ENCODE results near the gene SLC6A2.

The SLC6A2 gene

GRCh38 chr16:55686671-55687070 lies 30.9 kb downstream of the SLC6A2 start:
- Histone ChIP-seq H3K9me3 (replicated peaks; ENCODE audit: insufficient read depth, low read length) (no peaks in the 10 kb centered on the region), H3K9ac (ENCODE audit: low read length) (no peak overlapping the region)

GRCh38 chr16:55687802-55688201 lies 32.0 kb downstream of the SLC6A2 start:
- TF ChIP-seq EZH2phosphoT487 (IDR thresholded peaks at IDR 0.05; ENCODE audit: low read length) (no peak), EZH2 (optimal IDR thresholded peaks at IDR 0.05; ENCODE audit: low read depth, low read length) (no peak), CTCF (IDR thresholded peaks at IDR 0.05; ENCODE audit: low read length) (no peak)
- Histone ChIP-seq H3K27ac (ENCODE audit: low read length) (no peak overlapping the region), H3K9me3 (replicated peaks; ENCODE audit: insufficient read depth, low read length) (no peaks in the 10 kb centered on the region), H3K36me3 (replicated peaks; ENCODE audit: insufficient read depth, low read length) (no peaks in the 10 kb centered on the region), H2AFZ (ENCODE audit: low read length) (no peak overlapping the region), H3K79me2 (ENCODE audit: low read length) (no peaks in the 10 kb centered on the region), H3K9ac (ENCODE audit: low read length) (no peak overlapping the region), H3K4me1 (ENCODE audit: low read length) (no peaks in the 10 kb centered on the region), H3K4me3 (ENCODE audit: low read length) (no peak overlapping the region), H3F3A (ENCODE audit: insufficient read depth, low read length) (no peaks in the 10 kb centered on the region), H3K4me2 (ENCODE audit: low read depth, low read length) (no peak overlapping the region), H4K20me1 (ENCODE audit: insufficient read depth, low read length) (no peaks in the 10 kb centered on the region), H3K27me3 (replicated peaks; ENCODE audit: insufficient read depth, low read length) (no peaks in the 10 kb centered on the region), H3K9me2 (replicated peaks; ENCODE audit: insufficient read depth, low read length) (no peaks in the 10 kb centered on the region)
- no peak for DNase-seq

More at GRCh38 chr16:55686671-55687070, 30.9 kb downstream of the SLC6A2 start:
- no peak for DNase-seq
- Histone ChIP-seq H3K4me1 (ENCODE audit: low read length) (no peaks in the 10 kb centered on the region), H3K27ac (ENCODE audit: low read length) (no peak overlapping the region), H2AFZ (ENCODE audit: low read length) (no peak overlapping the region), H3K79me2 (ENCODE audit: low read length) (no peaks in the 10 kb centered on the region), H3K9me2 (replicated peaks; ENCODE audit: insufficient read depth, low read length) (no peaks in the 10 kb centered on the region), H3K36me3 (replicated peaks; ENCODE audit: insufficient read depth, low read length) (no peaks in the 10 kb centered on the region), H3F3A (ENCODE audit: insufficient read depth, low read length) (no peaks in the 10 kb centered on the region), H3K27me3 (replicated peaks; ENCODE audit: insufficient read depth, low read length) (no peaks in the 10 kb centered on the region), H4K20me1 (ENCODE audit: insufficient read depth, low read length) (no peaks in the 10 kb centered on the region), H3K4me3 (ENCODE audit: low read length) (no peak overlapping the region), H3K4me2 (ENCODE audit: low read depth, low read length) (no peak overlapping the region)
- no peak for TF ChIP-seq EZH2phosphoT487 (IDR thresholded peaks at IDR 0.05; ENCODE audit: low read length)
- TF ChIP-seq CTCF (IDR thresholded peaks at IDR 0.05; ENCODE audit: low read length): no peak
- no peak for TF ChIP-seq EZH2 (optimal IDR thresholded peaks at IDR 0.05; ENCODE audit: low read depth, low read length)

DNA sequence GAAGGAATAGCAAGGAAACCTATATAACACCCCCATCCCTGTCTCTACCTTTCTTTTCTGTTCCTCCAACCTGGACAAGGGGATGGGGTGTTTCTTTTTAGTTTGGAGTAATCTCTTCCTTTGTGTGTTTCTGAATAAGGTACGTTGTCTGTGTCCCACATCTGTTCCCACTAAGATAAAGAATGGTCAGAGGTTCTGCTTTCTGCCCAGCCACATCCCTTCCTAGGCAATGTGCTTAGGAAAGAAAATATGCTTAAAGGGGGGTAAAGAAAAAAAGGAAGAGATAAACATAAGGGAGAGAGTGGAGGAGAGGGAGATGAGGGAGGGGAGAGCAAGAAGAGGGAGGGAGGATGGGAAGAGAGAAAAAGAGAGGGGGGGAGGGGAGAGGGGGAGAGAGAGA lies 35.1 kb downstream of the SLC6A2 start:
- H4K20me1 ChIP-seq (ENCODE audit: insufficient read depth, low read length): no peaks in the 10 kb centered on the region
- H3K4me1 ChIP-seq (ENCODE audit: low read length): no peaks in the 10 kb centered on the region
- no peak overlapping the region for H3K9ac ChIP-seq (ENCODE audit: low read length)
- no peaks in the 10 kb centered on the region for H3K36me3 ChIP-seq (replicated peaks; ENCODE audit: insufficient read depth, low read length)
- DNase-seq: no peak
- H3F3A ChIP-seq (ENCODE audit: insufficient read depth, low read length): no peaks in the 10 kb centered on the region
- H3K4me3 ChIP-seq (ENCODE audit: low read length): no peak overlapping the region
- H3K27me3 ChIP-seq (replicated peaks; ENCODE audit: insufficient read depth, low read length): no peaks in the 10 kb centered on the region
- no peak for TF ChIP-seq EZH2phosphoT487 (IDR thresholded peaks at IDR 0.05; ENCODE audit: low read length)
- no peak for TF ChIP-seq CTCF (IDR thresholded peaks at IDR 0.05; ENCODE audit: low read length)
- no peak for TF ChIP-seq EZH2 (optimal IDR thresholded peaks at IDR 0.05; ENCODE audit: low read depth, low read length)
- no peaks in the 10 kb centered on the region for H3K9me3 ChIP-seq (replicated peaks; ENCODE audit: insufficient read depth, low read length)
- no peak overlapping the region for H2AFZ ChIP-seq (ENCODE audit: low read length)
- no peak overlapping the region for H3K27ac ChIP-seq (ENCODE audit: low read length)
- H3K4me2 ChIP-seq (ENCODE audit: low read depth, low read length): no peak overlapping the region
- H3K9me2 ChIP-seq (replicated peaks; ENCODE audit: insufficient read depth, low read length): no peaks in the 10 kb centered on the region
- H3K79me2 ChIP-seq (ENCODE audit: low read length): no peaks in the 10 kb centered on the region
